Ovary (tissue), 3 donors: ENCODE results near the gene ANKRD61.

Experiments
- CTCF ChIP-seq, 3 donors: fragments of 450-650 bp in 2 of 3; fragments of 200-600 bp in 1 of 3; IDR thresholded peaks; one replicate each; pipeline versions ENCODE4 v1.5.1 to v1.8.0; 2016 to 2022; ENCODE audit warnings: antibody characterized with exemption in 3 of 3, mild to moderate bottlenecking in 1 of 3
- POLR2A ChIP-seq: fragments of 450-650 bp; IDR thresholded peaks from one replicate; pipeline ENCODE4 v1.6.1; 2017; ENCODE audit warnings: antibody characterized with exemption, mild to moderate bottlenecking, moderate library complexity
- donor health status: DM: no; HTN: no; CAD: no.

- no peak for TF ChIP-seq CTCF (IDR thresholded peaks at IDR 0.05)
- no peak for TF ChIP-seq POLR2A
Measured at GRCh38 chr7:6071406-6071805, 40.2 kb downstream of the ANKRD61 start.
